Activated T-helper 1 cell treated with anti-CD3 and anti-CD28 coated beads, Interleukin-12 subunit alpha, Interleukin-12 subunit beta, Interleukin-2, Interleukin-4 antibody, amounts not matched to agents 30 ng/mL and 10 ng/mL and 1 ng/mL, durations not matched to agents 14 hours and 24 hours and 36 hours (primary cell): ENCODE results near the gene GMFB. TPM values are rescaled to one million over a fixed set of nuclear protein-coding genes. Genes with fewer than 3 reads are reported as not detected.
A peak's percentile ranks its signal among the peaks of the same experiment; 100 is the strongest.
"Not testable (repeated sequence)": the region's sequence is repeated elsewhere in the genome, so short reads cannot be mapped to it uniquely, and the experiment has no call there.

Experiments
- DNase-seq: peaks from one replicate; pipeline ENCODE4 v3.0.0; 2021; ENCODE audit warnings: low spot score
- H3K27ac Mint-ChIP-seq: one replicate; pipeline ENCODE4 v1.8.0; 2021; ENCODE audit warnings: mild to moderate bottlenecking, mixed read lengths
- H3K27me3 Mint-ChIP-seq: one replicate; pipeline ENCODE4 v1.8.0; 2022; ENCODE audit warnings: mild to moderate bottlenecking, moderate library complexity, mixed read lengths; ENCODE audit not compliant: insufficient read depth
- H3K36me3 Mint-ChIP-seq: one replicate; pipeline ENCODE4 v1.8.0; 2021; ENCODE audit warnings: low read depth, mixed read lengths
- H3K4me1 Mint-ChIP-seq: one replicate; pipeline ENCODE4 v1.8.0; 2021; ENCODE audit warnings: low read depth, mixed read lengths
- H3K4me3 Mint-ChIP-seq: one replicate; pipeline ENCODE4 v1.8.0; 2021; ENCODE audit warnings: mild to moderate bottlenecking, moderate library complexity, mixed read lengths
- H3K9me3 Mint-ChIP-seq: one replicate; pipeline ENCODE4 v1.8.0; 2021; ENCODE audit warnings: mixed read lengths
- intact Hi-C: fragments of 100-400 bp; cut with micrococcal nuclease; formaldehyde crosslinking; loops from one replicate; pipeline ENCODE4 v1.15.1; 2024
- total RNA-seq: library from RNA; stranded (reverse); gene quantifications from 2 replicates; pipeline ENCODE4 v1.2.3, GENCODE V29; 2022

Gene GMFB
- total RNA-seq, 1 donor from 2014 or later = 39.5 TPM

DNA sequence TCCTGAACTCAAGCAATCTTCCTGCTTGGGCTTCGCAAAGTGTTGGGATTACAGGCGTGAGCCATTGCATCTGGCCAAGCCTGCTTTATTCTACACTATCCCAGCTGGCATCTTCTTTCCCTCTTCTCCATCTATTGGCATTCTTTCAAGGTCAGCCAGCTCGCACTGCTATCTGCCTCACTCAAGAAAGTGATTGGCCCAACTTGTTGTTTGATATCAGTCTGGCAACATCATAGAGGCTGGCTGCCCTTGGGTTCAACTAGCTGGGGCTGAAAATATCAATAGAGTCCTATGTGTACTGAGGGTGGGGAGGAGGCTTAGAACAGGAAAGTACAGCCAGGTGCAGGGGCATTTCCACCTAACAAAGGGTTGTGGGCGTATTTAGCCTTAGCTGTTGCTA is 17.1 kb downstream of the GMFB start:
- no peak overlapping the region for H3K4me3 Mint-ChIP-seq
- H3K9me3 Mint-ChIP-seq = peaks cover 12% of the 10 kb centered on the region
- H3K4me1 Mint-ChIP-seq = peaks cover 11% of the 10 kb centered on the region
- H3K27ac Mint-ChIP-seq = peak overlapping the region; percentile 26
- intact Hi-C loops = no loop called here
- DNase-seq = no peak
- peaks cover 2% of the 10 kb centered on the region for H3K27me3 Mint-ChIP-seq
- H3K36me3 Mint-ChIP-seq = peaks cover 17% of the 10 kb centered on the region

DNA sequence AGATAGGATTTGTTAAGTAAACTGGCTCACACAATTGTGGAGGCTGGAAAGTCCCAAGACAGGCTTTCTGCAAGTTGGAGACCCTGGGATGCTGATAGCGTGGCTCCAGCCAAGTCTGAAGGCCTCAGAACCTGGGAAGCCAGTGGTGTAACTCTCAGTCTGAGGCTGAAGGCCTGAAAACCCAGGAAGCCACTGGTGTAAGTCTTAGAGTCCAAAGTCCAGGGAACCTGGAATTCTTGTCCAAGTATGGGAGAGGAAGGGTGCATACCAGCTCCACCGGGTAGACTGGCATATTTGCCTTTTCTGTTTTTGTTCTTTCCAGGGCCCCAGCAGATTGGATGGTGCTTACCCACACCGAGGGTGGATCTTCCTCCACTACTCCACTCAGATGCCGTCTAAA is 18.1 kb downstream of the GMFB start:
- Mint-ChIP-seq H3K4me1 (peaks cover 3% of the 10 kb centered on the region), H3K9me3 (peaks cover 15% of the 10 kb centered on the region), H3K27ac (no peak overlapping the region), H3K27me3 (peaks cover 2% of the 10 kb centered on the region), H3K36me3 (peaks cover 14% of the 10 kb centered on the region), H3K4me3 (no peak overlapping the region)
- no peak for DNase-seq
- intact Hi-C loops = no loop called here

DNA sequence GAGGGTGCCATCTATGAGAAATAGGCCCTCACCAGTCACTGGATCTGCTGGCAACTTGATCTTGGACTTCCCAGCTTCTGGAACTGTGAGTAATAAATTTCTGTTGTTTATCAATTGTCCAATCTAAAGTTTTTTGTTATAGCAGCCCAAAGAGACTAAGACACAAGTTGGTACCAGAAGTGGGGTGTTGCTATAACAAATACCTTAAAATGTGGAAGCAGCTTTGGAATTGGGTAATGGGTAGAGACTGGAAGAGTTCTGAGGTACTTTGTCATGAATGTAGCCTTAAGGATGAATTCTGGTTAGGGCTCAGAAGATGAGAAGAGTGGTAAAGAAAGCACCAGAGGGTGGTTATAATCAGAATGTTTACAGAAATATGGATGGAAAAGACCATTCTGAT is 21.5 kb downstream of the GMFB start:
- Mint-ChIP-seq H3K4me1 (no peaks in the 10 kb centered on the region), H3K4me3 (no peak overlapping the region), H3K27ac (no peak overlapping the region), H3K27me3 (peaks cover 2% of the 10 kb centered on the region), H3K9me3 (peaks cover 15% of the 10 kb centered on the region), H3K36me3 (peaks cover 8% of the 10 kb centered on the region)
- intact Hi-C loops = no loop called here
- no peak for DNase-seq

DNA sequence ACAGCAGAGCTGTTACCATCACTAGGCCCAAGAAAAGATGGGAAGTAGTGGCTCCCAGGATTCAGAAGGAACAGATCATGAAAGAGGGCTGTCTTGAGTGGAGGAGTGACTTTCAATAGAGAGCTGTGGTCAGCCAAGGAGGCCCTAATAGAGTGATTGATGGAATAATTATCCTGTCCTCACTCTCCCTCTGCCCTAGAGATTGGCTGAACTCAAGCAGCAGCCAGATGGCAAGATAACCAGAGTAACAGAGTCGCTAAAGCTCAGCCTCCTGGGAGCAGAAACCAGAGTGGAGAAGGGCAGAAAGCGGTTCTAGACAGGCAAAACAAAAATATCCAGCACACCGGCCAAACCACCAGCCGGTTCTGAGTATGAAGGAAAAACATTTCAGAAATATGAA is 23.1 kb downstream of the GMFB start:
- peaks cover 15% of the 10 kb centered on the region for H3K9me3 Mint-ChIP-seq
- peaks cover 2% of the 10 kb centered on the region for H3K27me3 Mint-ChIP-seq
- H3K4me3 Mint-ChIP-seq = no peak overlapping the region
- H3K4me1 Mint-ChIP-seq = no peaks in the 10 kb centered on the region
- DNase-seq = no peak
- peaks cover 8% of the 10 kb centered on the region for H3K36me3 Mint-ChIP-seq
- no peak overlapping the region for H3K27ac Mint-ChIP-seq
- intact Hi-C loops = no loop called here

DNA sequence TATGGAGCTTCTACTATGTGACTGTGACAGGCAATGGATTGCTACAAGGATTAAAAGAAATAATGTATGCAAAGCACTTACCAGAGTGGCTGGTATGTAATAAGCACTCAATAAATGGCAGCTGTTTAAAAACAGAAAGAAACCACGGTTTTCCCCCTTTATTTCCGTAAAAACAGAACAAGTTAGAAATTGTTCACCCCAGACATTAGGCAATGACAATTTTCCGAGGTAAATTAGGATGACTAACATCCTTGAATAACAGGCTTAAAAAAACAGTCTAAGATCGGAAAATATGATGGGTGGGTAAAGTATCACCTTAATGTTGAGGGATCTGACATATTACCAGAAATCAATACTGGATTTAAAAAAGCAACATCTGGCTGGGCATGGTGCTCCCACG is 26.7 kb downstream of the GMFB start:
- no peak overlapping the region for H3K4me3 Mint-ChIP-seq
- no peaks in the 10 kb centered on the region for H3K27me3 Mint-ChIP-seq
- no peak overlapping the region for H3K27ac Mint-ChIP-seq
- intact Hi-C loops = no loop called here
- DNase-seq = no peak
- peaks cover 18% of the 10 kb centered on the region for H3K9me3 Mint-ChIP-seq
- H3K36me3 Mint-ChIP-seq = no peaks in the 10 kb centered on the region
- no peaks in the 10 kb centered on the region for H3K4me1 Mint-ChIP-seq

DNA sequence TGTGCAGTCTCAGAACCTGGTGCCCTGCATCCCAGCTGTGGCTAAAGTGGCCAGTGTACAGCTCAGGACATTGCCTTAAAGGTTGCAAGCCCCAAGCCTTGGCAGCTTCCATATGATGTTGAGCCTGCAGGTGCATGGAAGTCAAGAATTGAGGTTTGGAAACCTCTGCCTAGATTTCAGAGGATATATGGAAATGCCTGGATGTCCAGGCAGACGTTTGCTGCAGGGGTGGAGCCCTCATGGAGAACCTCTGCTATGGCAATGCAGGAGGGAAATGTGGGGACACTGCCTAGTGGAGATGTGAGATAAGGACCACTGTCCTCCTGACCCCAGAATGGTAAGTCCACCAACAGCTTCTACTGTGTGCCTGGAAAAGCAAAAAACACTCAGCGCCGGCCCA is 29.7 kb downstream of the GMFB start:
- Mint-ChIP-seq H3K4me3 (no peak overlapping the region), H3K36me3 (no peaks in the 10 kb centered on the region), H3K27me3 (no peaks in the 10 kb centered on the region), H3K9me3 (peaks cover 11% of the 10 kb centered on the region), H3K27ac (no peak overlapping the region), H3K4me1 (no peaks in the 10 kb centered on the region)
- no peak for DNase-seq
- intact Hi-C loops = no loop called here

DNA sequence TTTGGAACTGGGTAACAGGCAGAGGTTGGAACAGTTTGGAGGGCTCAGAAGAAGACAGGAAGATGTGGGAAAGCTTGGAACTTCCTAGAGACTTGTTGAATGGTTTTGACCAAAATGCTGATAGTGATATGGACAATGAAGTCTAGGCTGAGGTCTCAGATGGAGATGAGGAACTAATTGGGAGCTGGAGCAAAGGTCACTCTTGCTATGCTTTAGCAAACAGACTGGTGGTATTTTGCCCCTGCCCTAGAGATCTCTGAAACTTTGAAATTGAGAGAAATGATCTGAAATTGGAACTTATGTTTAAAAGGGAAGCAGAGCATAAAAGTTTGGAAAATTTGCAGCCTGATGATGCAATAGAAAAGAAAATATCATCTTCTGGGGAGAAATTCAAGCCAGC is 30.2 kb downstream of the GMFB start:
- H3K27me3 Mint-ChIP-seq, H3K27ac Mint-ChIP-seq, DNase-seq, intact Hi-C loops, H3K4me1 Mint-ChIP-seq, H3K36me3 Mint-ChIP-seq, H3K4me3 Mint-ChIP-seq: not testable (repeated sequence)
- H3K9me3 Mint-ChIP-seq = peaks cover 11% of the 10 kb centered on the region

DNA sequence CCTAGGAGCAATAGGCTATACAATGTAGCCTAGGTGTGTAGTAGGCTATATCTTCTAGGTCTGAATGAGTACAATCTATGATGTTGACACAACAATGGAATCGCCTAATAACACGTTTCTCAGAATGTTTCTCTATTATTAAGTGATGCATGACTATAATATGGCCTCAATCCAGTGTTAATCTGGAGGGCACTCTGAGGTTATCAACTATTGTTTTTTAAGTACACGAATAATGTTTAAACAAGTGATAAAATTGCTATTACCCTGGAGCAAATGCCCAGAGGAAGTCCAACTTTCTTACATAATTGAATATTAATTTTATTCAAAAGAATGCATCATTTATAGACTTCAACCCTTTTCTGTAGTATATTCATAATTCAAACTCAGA is 31.2 kb downstream of the GMFB start:
- no peak overlapping the region for H3K27ac Mint-ChIP-seq
- H3K9me3 Mint-ChIP-seq = peaks cover 11% of the 10 kb centered on the region
- no peak overlapping the region for H3K4me3 Mint-ChIP-seq
- H3K36me3 Mint-ChIP-seq = no peaks in the 10 kb centered on the region
- no peaks in the 10 kb centered on the region for H3K27me3 Mint-ChIP-seq
- H3K4me1 Mint-ChIP-seq = no peaks in the 10 kb centered on the region
- intact Hi-C loops = no loop called here
- DNase-seq = no peak

DNA sequence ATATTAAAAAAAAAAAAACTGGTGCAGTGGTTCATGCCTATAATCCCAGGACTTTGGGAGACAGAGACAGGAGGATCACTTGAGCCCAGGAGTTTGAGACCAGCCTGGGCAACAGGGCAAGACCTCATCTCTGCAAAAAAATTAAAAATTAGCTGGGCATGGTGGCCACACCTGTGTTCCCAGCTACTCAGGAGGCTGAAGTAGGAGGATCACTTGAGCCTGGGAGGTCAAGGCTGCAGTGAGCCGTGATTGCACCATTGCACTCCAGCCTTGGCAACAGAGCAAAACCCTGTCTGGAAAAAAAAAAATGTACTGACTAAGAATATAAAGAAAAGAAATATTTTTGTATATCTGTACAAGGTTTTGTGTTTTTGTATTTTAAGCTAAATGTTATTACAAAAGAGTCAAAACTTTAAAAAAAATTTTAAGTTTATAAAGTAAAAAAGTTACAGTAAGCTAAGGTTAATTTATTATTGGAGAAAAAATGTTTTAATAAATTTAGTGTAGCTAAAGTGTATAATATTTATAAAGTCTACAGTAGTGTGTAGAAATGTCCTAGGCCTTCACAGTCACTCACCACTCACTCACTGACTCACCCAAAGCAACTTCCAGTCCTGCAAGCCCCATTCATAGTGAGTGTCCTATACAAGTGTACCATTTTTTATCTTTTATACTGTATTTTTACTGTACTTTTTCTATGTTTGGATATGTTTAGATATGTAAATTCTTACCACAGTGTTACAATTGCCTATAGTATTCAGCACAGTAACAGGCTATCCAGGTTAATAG is 31.8 kb downstream of the GMFB start:
- H3K4me1 Mint-ChIP-seq, H3K27me3 Mint-ChIP-seq, H3K36me3 Mint-ChIP-seq, H3K4me3 Mint-ChIP-seq, H3K27ac Mint-ChIP-seq, intact Hi-C loops, DNase-seq: not testable (repeated sequence)
- peaks cover 11% of the 10 kb centered on the region for H3K9me3 Mint-ChIP-seq

DNA sequence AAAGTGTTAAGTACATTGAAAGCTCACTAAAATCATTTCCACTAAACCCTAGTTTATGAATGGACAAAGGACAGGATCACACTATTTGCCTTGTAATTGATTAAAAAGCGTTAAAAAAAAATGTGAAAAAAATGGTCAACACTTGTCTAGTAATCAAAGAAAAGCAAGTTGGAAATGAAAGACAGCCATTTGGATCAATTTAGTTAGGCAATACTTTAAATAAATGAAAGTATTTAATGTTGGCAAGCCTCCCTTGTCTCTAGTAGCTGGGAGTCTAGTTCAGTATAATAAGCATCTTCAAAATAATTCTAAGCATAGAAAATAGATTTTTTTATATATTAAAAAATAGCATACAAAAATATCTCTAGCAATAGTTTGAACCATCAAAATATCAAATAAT is 33.4 kb downstream of the GMFB start:
- Mint-ChIP-seq H3K4me1 (peaks cover 6% of the 10 kb centered on the region), H3K36me3 (no peaks in the 10 kb centered on the region), H3K9me3 (peaks cover 14% of the 10 kb centered on the region), H3K4me3 (no peak overlapping the region), H3K27ac (no peak overlapping the region), H3K27me3 (peaks cover 2% of the 10 kb centered on the region)
- intact Hi-C loops = no loop called here
- no peak for DNase-seq

DNA sequence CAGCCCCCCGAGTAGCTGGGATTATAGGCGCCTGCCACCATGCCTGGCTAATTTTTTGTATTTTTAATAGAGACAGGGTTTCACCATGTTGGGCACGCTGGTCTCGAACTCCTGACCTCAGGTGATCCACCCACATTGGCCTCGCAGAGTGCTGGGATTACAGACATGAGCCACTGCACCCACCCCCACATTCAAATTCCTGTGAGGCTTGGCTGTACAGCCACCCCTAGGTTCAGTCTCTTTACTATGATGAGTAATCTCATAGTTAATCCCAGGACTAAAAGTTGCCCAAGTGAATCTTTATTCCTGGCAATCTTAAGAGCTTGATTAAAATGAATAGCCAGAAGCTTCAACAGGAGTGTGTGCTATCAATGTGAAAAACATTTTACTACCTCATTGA is 34.8 kb downstream of the GMFB start:
- H3K27ac Mint-ChIP-seq, intact Hi-C loops, H3K27me3 Mint-ChIP-seq, DNase-seq, H3K36me3 Mint-ChIP-seq, H3K4me3 Mint-ChIP-seq, H3K4me1 Mint-ChIP-seq: not testable (repeated sequence)
- peaks cover 12% of the 10 kb centered on the region for H3K9me3 Mint-ChIP-seq

DNA sequence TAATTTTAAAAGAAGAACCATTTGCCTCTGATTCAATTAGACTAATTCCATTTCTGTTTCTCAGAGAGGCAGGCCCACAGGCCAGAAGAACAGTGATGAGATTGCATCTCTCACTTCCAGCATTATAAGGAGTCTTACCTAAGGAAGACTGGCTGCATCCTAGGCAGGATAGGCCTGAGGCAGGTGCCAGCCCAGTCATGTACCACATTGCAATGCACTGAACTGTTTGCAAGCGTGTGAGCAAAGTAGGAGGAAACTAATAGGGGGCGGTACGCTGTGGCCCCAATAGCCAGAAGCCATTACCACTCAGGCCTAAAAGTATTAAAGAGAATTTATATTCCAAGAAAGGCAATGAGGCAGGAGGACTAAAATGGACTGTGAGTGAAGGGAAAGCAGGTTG is 35.5 kb downstream of the GMFB start:
- Mint-ChIP-seq H3K27me3 (peaks cover 12% of the 10 kb centered on the region), H3K9me3 (peaks cover 4% of the 10 kb centered on the region), H3K36me3 (no peaks in the 10 kb centered on the region), H3K4me3 (no peak overlapping the region), H3K4me1 (peaks cover 6% of the 10 kb centered on the region), H3K27ac (no peak overlapping the region)
- intact Hi-C loops = no loop called here
- no peak for DNase-seq

DNA sequence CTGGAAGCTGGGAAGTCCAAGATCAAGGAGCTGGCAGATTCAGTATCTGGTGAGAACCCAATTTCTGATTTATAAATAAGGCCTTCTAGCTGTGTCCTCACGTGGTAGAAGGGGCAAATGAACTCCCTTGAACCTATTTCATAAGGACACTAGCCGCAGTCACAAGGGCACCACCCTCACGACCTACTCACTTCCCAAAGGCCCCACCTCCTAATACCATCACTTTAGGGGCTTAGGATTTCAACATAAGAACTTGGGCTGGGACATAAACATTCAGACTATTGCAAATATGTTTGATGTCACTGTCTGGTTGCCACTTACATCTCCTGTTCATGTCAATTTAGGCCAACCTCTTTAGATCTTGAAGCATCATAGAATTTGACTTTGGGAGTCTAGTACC is 36.8 kb downstream of the GMFB start:
- Mint-ChIP-seq H3K4me3 (no peak overlapping the region), H3K27me3 (peaks cover 12% of the 10 kb centered on the region), H3K4me1 (peaks cover 6% of the 10 kb centered on the region), H3K36me3 (no peaks in the 10 kb centered on the region), H3K9me3 (peaks cover 3% of the 10 kb centered on the region), H3K27ac (no peak overlapping the region)
- DNase-seq = no peak
- intact Hi-C loops = no loop called here

DNA sequence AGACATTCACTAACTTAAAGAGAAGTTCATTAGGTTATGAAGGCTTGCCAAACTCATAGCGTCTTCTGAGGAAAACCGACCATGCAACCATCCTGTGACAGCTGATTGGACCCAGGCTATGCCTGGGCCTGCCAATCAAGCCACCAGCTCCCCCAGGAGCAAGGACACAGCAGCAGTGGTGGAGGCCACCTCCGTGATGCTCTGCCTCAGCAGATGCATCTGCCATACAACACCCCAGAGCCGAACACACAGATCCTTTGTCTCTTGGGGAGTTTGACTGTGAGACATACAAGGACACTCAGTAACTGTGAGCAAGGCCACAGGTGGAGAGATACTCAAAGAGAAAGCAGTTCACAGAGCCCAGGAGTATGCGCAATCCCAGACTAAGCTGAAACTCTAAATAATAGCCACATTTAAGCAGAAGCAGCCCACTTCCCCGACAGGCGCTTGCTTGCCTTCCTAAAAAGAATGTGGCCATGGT is 37.6 kb downstream of the GMFB start:
- H3K4me3 Mint-ChIP-seq = no peak overlapping the region
- intact Hi-C loops = no loop called here
- DNase-seq = no peak
- H3K4me1 Mint-ChIP-seq = peaks cover 6% of the 10 kb centered on the region
- peaks cover 15% of the 10 kb centered on the region for H3K27me3 Mint-ChIP-seq
- H3K27ac Mint-ChIP-seq = no peak overlapping the region
- H3K9me3 Mint-ChIP-seq = peaks cover 3% of the 10 kb centered on the region
- H3K36me3 Mint-ChIP-seq = no peaks in the 10 kb centered on the region
